Activated gamma-delta T cell (primary cell): ENCODE data around the gene HMGN2.

Source experiments
- DNase-seq: peaks from one replicate; lab custom pipeline; 2025; lab: John Stamatoyannopoulos, UW
- total RNA-seq, 2 donors: gene quantifications; one replicate each; lab custom pipeline; 2026; lab: John Stamatoyannopoulos, UW

HMGN2 gene
- 165 to 208 reads per million in 2 donors for total RNA-seq

DNA sequence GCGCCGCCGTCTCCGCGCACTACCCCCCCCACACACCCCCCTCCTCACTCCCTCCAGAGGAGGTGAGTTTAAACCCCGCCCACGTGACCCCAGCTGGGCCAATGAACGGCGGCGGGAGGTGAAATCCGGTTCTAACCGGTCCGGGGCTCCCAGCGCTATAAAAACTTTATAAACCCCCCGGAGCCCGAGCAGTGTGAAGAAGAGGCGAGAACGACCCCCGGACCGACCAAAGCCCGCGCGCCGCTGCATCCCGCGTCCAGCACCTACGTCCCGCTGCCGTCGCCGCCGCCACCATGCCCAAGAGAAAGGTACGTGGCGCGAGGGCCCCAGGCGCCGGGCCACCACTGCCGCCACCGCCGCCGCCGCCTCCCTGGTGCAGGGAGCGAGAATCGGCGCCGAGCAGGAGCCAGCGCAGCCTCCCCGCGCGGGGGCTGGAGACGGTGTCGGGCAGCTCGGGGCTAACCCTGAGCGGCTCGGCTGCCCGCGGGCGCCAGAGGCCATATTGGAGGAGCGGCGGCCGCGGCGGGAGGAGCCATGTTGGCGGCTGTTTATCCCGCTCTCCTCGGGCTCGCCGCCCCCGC lies at the start of gene HMGN2:
Gene HMGN2, plus strand, starts transcription at position 121 of the 581 bp plus-strand sequence. Its CDS starts 173 bp downstream, at position 294.
- DNase-seq: peak; percentile 62

DNA sequence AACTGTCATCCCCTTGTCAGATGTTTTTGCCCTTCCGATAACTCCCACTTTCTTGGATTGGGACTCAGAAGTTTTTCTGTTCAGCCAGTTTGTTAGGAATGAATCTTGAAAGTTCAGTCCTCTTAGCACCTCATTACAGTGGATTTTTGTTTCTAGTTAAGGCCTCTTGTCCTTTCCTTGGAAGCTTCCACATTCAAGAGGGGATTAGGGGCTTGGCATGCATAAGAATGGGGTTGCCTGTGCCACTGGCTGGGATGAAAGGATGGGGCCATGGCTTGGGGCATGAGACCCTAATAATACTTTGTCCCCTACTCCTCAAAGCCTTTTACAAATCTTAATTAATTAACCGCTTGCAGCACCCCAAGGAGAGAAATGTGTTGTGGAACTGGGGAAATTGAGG lies 42.5 kb upstream of the HMGN2 start:
- DNase-seq: no peak

DNA sequence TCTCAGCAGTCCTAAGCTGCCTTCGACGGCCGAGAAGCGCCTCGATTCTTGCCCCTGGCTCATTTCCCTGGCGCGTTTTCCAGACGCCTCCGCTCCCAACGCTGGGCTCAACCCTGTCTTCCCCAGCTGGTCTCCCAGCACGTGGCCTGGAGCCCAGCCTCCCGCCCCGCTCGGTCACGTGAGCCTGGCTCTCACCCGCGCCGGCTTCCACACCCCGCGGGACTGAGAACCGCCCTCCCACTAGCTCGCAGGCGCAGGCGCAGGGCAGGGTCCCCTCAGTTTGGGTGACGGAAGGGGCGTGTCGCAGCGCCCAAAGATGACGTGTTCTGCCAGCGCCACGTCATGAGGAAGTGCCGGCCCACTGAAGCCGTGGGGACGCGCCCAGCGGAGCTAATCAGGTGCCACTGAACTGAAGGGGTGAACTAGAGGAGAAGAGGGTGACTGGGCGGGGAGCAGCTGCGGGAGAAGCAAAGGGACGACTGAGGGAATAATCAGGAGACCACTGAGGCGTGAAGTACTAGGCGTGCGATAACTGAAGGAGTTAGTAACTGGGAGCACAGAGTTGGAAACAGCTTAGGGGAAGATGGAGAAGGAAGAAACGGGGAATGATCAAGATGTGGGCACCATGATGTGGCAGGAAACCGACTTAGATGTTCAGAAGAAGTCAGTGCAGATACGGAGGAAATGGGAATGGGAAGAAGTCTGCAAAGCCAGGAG lies 40.1 kb upstream of the HMGN2 start, which contains the start of gene DHDDS:
Gene DHDDS, plus strand, starts transcription at position 343 of the 717 bp plus-strand sequence. CDS start 625 bp downstream, outside the sequence.
- DNase-seq: peak; percentile 96

DNA sequence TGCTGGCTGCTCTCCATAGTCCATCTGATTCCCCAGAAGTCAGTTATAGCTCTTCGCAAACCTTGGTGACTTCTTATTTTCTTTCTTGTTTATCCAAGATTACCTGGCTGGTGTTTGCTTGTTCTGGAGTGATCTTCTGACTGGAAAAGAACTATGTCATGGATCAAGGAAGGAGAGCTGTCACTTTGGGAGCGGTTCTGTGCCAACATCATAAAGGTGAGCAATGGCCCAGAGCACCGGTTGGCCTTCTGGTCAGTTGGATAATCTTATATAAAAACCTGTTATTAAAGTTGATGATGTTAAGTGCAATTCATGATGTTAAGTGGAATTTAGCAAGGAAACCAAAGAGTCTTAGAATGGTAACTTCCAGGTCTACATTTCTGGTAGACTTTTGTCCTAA lies 39.4 kb upstream of the HMGN2 start:
- no peak for DNase-seq

DNA sequence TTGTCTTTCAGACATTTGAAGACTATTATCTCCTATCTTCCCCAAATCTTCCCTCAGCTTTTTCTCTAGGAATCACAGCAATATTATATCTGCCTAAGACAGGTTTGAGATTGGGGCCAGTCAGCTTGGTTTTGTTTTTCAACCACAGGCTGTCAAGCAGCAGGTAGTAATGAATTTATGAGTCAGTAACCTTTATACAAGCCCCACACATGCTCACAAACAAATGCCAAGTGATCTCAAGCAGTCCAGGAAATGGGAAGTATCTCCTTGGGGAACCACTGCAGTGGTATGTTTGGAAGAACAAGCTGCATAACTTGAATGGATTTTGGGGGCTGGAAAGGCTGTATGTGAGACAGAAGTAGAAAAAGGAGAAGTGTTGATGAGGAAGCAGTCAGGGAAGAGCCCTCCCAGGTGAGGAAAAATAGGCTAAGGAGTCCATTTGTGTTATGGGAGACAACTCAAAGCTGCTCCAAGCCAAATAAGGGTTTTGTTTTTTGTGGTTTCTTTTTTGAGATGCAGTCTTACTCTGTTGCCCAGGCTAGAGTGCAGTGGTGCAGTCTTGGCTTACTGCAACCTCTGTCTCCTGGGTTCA lies 38.0 kb upstream of the HMGN2 start:
- no peak for DNase-seq

DNA sequence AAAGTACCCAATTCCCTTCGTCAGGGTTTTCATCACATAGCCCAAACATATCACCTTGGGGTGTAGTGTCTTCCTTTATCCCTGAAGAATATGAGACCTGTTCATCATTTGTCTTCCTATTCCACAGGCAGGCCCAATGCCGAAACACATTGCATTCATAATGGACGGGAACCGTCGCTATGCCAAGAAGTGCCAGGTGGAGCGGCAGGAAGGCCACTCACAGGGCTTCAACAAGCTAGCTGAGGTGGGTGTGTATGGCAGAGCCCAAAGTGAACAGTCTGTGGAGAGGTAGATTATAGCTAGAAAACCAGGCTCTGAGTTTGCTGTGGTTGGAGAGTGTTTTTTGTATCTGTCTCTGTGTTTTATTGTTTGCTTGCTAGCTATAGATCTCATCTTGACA lies 34.2 kb upstream of the HMGN2 start:
- no peak for DNase-seq

DNA sequence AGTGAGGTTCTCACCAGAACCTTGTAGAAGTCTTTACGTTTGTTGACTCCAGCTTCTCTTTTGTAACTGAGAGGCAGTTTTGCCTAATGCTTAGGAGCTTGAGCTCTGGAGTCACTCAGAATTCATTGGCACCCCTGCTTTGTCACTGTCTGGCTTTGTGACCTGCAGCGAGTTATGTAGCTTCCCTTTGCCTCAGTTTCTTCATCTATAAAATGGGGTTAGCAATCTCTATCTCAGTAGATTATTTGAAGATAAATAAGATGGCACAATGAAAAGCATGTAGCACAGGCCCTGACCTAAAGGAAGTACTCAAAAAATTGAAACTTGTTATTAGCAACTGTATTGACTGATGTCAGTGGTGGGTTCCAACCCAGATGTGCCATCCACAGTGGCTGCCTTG lies 32.0 kb upstream of the HMGN2 start:
- no peak for DNase-seq

DNA sequence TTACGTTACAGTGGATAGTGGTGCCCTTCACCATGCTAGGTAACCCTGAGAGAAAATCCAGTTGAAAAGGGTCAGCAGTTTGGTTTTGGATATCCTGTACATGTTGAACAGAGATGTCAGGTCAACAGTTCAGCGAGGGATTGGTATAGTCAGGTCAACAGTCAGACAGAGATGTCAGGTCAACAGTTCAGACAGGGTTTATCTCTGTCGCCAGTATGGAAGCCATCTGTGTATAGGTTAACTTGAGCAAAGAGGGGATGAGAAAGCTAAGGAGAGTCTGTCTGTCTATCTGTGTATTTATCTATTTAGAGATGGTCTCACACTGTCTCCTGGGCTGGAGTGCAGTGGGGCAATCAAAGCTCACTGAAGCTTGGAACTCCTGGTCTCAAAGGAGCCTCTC lies 22.4 kb upstream of the HMGN2 start:
- DNase-seq: no peak

DNA sequence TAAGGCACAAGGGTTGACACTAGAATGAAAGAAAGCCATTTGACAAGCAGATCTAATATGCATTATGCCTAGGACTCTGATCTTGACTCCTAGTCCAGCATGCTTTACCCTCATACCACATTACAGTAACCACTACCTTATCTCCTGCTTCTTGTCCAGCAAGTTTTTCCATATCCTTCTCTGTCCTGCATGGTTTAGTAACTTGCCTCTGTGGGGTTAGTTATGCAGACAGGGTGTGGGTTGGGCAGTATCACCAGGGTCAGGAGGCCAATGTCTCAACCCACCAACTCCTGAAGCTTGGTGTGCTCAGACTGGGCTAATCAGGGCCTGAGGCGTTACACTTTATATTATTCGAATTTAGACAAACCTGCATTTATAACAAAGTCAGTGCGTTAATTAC lies 21.3 kb upstream of the HMGN2 start:
- DNase-seq: no peak

DNA sequence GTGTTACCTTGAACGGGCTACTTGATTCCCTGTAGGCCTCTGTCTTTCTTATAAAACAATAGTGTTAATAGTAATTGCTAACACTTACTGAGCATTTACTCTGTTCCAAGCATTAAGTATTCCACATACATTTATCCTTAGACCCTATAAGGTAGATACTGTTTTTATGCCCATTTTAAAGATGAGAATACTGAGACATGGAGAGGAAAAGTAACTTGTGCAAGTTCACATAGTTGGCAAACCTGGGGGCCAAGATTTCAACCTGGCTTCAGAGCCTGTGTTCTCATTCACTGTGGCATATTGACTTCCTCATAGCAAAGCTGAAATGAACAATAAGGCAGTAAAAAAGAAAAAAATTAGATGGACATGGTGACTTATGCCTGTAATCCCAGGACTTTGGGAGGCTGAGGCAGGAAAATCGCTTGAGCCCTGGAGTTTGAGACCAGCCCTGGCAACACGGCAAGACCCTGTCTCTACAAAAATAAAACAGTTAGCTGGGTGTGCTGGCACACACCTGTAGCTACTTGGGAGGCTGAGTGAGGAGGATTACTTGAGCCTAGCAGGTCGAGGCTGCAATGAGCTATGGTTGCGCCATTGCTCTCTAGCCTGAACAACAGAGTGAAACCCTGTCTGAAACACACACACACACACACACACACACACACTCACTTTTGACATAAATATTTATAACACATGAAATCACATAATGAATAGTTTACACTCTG lies 19.6 kb upstream of the HMGN2 start:
- DNase-seq: no peak

DNA sequence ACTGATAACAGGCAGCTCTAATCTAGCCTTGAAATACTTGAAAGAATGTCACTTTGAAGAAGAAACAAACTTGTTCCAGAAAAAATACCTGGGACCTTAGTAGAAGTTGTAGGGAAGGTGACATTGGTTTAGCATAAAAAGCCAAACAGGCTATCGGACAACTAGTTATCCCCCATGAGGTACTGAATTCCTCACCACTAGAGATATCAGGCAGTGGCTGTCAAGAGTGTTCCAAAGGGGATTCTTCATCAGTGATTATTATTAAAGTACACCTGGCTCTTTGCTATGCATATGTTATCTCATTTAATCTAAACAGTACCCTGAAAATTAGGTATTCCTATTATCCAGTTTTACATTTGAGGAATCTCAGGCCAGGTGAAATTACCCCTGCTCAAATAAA lies 13.1 kb upstream of the HMGN2 start:
- DNase-seq: no peak

DNA sequence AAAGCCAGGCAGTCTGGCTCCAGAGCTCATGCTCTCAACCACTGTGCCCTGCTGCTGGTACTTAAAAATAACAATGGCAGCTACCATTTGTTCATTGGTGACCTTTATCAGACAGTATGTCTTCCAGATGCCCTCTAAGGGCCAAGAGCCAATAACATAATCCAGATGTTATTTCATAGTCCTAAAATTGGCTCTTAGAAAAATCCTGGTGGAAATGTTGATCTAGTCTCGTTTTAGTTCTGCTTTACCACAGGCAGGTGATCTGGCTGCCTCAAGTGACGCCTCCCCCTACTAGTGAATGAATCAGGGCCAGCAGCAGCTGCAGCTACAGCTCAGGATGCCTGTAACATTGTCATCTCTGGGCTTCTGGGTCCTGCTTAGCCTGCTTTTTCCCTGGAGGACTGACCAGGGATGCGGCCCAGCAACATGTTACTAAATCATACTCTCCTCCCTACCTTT lies 12.6 kb upstream of the HMGN2 start:
- no peak for DNase-seq

DNA sequence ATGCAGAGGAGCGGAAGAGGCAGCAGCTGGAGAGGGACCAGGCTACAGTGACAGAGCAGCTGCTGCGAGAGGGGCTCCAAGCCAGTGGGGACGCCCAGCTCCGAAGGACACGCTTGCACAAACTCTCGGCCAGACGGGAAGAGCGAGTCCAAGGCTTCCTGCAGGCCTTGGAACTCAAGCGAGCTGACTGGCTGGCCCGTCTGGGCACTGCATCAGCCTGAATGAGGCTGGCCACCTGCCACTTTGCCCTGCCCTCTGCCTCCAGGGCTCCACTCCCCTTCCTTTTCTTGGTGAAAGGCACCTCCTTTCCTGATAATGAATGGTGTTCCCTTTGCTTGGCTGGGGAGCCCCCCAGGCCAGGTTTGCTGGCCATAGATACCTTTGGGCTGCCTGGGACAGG lies 3.3 kb upstream of the HMGN2 start:
- no peak for DNase-seq

DNA sequence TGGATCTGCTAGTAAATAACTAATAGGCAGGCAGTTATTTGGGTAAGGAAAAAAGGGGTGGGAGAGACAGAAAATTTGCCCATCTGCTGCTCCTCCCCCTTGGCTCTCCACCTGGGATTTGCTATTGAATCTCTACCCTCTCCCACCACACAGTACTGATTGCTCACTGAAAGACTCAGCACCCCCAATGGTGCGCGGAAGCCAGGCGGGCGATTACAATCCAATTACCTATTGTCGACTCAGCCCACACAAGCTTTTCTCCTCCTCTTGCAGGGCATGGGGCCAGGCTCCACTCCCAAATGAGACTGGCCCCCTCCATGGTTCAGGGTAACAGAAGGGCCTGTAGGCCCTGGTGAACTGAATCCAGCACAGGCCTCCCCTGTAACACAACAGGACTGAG lies 2.7 kb upstream of the HMGN2 start:
- DNase-seq: no peak

DNA sequence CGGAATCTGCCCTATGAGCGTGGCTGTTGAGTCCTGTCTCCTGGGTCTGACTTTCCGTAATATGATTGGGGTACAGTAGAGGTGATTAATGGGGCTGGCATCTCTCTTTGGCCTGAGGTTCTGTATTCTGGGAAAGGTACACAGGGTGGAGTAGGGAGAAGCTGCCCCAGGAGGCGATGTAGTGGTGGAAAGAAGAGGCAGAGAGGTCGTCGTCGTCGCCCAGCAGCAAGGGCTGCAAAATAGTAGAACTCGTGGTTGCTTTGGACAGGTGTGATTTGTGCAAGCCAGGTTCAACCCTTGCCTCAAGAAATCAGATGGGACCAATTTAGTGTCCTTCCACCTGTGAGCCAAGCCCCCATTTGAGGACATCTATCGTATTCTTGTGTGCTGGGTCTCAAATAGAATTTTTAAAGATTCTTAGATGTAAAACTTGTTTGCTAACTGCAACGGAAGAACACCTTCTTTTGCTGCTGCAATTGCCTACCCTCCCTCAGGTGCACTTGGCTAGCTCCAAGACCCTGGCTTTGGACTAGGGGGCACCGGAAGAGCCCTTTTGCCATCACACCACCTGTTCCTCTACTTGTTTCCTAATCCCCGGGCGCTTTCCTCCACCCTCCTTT lies 1.3 kb upstream of the HMGN2 start:
- DNase-seq: no peak

DNA sequence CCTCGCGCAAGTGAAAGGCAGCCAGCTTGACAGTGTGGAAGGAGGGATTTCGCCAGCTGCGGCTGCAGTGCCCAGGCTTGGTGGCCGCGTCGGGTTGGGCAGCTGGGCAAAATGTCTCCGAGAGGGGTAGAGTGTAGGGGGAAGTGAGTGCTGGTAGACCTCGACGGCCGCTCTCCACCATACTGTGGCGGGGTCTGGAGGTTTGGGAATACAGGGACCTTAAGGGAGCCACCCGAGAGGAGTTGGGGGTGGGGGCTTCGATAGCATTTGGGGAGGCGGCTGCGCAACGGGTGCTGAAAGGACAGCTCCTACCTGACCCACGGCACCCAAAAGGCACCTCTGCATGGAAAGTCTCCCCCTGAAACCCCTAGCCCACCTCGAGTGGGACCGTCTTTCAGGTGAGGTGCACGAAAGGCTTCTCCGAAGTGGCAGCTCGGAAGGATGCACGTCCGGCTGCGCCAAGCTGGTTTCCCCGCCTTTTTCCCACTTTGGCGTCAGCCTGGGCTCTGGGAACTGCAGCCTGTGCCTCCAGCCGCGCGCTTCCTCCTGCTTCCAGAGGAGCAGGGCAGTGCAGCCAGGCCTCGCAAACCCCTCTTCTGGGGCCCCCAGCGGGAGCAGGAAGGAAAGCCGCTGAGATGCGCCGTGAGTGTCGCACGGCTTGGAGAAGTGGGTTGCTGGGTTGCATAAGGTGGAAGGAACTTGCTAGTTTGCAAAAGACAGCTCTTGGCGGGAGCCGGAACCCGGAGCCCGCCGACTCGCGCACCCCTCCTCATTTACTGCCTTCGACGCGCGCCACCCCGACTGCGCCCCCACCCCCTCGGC lies 531 bp upstream of the HMGN2 start:
- DNase-seq: no peak

DNA sequence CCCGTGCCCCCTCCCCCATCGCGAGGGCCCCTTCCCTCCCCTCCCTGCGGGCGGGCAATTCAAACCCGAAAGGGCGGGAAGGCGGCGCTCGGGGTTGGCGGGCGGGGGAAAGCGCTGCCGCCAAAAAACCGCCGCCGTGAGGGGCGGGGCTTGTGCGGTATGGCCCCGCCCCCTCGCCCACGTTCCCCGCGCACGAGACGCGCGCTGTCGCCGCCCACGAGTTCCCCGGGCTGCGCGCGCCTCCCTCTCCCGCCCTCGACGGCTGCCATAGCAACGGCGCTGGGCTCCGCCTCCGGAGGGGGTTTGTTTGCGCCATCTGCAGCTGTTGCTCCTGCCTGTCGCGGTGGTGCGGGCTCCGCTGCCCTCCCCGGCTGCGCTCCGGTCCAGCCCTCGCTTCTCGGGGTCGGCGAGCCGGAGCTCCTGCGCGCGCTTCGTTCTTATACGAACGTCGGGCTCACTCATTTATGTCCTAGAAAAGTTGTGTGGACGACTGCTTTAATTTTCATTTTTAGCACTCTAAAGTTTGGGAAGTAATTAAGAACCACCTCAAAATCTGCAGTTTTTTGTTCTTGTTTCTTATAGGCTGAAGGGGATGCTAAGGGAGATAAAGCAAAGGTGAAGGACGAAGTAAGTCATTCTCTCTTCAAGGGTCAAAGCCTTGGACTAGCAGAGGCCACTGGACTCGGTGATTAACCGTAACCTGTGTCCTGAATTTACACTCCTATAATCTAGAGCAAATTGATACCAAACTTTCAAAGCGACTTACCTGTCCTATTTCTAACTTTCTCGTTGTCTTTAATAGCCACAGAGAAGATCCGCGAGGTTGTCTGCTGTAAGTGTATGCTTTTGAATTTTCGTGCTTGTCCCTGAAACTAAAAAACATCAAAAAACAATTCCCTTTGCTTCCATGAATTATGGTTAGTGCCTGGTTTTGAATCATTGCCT lies 933 bp downstream of the HMGN2 start:
- peak; percentile 97 for DNase-seq

DNA sequence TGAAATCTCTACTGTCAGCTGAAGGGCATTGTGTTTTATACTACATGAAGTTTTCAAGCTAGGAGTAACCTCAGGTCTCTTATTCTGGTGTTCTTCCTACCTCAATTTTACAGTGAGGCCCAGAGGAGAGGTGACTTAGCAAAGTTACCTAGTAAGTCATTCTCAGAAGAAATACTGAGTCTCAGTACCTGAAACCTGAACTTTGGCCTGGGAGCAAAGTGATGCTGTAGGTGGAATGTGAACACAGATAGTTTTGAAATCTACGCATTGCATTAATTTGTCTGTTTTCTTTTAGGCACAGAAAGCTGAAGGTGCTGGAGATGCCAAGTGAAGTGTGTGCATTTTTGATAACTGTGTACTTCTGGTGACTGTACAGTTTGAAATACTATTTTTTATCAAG lies 2.6 kb downstream of the HMGN2 start:
- no peak for DNase-seq

DNA sequence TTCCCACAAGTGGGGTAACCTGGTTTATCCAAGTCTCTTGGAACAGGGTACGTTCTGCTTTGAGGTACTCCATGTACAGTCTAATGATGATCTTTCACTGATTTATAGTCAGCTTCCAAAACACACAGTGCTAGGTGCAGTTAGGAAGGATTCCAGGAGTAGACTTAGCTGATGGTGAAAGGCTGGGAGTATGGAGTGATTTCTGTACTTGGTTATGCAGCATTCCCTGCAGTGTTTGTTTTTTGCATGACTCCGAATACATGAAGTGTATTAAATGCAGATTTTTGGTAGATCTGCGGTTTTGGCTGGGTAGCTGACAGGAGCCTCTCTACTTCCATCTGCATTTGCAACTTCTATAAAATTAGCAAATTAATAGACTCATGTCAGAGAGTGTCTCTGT lies 3.7 kb downstream of the HMGN2 start:
- no peak for DNase-seq

DNA sequence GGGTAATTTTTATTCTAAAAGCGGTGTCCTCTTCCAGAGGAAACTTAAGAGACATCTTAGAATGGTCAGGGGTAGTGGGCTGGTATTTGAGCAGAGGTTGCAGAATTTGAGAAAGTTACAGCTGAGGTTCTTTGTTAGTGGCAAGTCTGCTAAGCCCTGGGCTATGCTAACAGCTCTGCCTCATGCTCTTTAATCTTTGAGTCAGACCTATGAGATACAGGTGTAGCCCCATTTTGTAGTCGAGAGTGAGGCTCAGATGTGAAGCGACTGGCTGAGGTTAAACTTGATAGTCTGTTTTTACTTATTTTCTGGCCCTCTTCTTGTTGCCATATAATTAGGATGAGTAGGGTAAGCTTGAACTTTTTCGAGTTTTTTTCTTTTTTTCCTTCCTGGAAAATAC lies 4.7 kb downstream of the HMGN2 start:
- DNase-seq: no peak
